Measurements from ENCODE around the gene NFATC2. TPM values are rescaled to one million over a fixed set of nuclear protein-coding genes. Genes with fewer than 3 reads are reported as not detected.

NFATC2 gene
- total RNA-seq, 4 donors from 2014 or later: 5.3 to 22.5 (median 11.5) TPM

DNA sequence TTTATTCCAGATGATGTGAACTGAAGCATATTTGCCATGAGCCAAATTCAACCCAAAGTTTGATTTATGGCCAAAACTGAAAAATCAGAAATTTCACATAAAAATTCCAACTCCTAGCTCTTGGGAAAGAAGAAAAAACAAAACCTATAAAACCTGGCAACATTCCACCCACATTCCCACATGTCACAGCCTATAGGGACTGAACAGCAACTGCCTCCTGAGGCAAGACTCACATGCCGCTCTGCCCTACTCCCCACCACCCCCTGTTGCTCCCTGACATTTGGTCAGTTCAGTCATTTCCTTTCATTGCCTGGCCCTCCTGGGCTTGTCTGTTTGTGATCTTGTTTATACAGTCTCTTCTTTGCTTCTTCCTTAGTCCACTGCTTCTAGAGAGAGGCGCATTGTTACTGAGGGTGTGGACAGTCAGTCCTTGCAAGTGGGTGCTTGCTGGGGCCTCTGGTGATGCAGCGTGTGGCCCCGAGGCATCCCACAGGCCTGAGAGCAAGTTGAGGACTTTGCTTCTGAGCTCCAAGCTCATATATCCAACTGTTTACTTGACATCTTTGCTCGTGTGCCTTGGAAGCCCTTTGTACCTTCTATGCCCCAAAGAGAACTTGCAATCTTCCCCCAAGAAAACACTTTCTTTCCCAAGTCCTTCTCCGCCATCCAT is 31.4 kb downstream of the NFATC2 start:
- TF ChIP-seq, protein P1, sequence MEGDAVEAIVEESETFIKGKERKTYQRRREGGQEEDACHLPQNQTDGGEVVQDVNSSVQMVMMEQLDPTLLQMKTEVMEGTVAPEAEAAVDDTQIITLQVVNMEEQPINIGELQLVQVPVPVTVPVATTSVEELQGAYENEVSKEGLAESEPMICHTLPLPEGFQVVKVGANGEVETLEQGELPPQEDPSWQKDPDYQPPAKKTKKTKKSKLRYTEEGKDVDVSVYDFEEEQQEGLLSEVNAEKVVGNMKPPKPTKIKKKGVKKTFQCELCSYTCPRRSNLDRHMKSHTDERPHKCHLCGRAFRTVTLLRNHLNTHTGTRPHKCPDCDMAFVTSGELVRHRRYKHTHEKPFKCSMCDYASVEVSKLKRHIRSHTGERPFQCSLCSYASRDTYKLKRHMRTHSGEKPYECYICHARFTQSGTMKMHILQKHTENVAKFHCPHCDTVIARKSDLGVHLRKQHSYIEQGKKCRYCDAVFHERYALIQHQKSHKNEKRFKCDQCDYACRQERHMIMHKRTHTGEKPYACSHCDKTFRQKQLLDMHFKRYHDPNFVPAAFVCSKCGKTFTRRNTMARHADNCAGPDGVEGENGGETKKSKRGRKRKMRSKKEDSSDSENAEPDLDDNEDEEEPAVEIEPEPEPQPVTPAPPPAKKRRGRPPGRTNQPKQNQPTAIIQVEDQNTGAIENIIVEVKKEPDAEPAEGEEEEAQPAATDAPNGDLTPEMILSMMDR (IDR thresholded peaks at IDR 0.05): no peak
- TF ChIP-seq EP300 (IDR thresholded peaks at IDR 0.05; ENCODE audit: low read depth) (no peak), POLR2AphosphoS5 (IDR thresholded peaks at IDR 0.05) (no peak), POLR2A (IDR thresholded peaks at IDR 0.05) (no peak)
- Histone ChIP-seq H3K27me3 (no peaks in the 10 kb centered on the region), H3K4me1 (no peaks in the 10 kb centered on the region), H3K9me3 (no peaks in the 10 kb centered on the region), H3K4me3 (no peak overlapping the region), H3K36me3 (no peaks in the 10 kb centered on the region), H3K27ac (no peak overlapping the region)
- WGBS, 2 donors (ENCODE audit: low coverage in 1 of 2): 88 to 100% methylated on average over 2 to 6 of the region's 6 CpGs
- intact Hi-C loops (cut with DNase I; ENCODE audit: low total_unique reads) (no loop called here), in situ Hi-C loops (cut with MboI; ENCODE audit: low pct_ligation_motif_present in 1 of 4, low pct_unique_long_range_greater_than_20kb in 1 of 4, low sequenced_read_pairs in 3 of 4) (no loop called here)
- no peak for DNase-seq

DNA sequence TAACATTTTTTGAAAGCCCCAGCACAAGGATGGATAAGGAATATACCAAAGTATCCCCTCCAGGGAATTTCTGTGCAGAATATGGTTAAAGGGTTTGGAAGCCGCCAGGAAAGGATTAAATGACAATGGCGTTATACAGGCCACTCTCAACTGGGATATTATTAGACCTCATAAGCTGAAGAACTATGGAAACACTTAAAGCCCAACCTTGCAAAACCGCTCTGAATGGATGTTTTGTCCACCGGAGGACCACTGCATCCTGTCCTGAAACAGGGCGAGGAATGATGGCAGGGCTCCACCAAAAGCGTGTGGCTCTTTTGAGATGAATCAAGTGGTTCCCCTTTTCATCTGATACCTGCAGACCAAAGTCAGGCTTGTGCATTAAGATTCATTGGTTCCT is 32.4 kb downstream of the NFATC2 start:
- TF ChIP-seq POLR2A (IDR thresholded peaks at IDR 0.05): no peak
- no peak for TF ChIP-seq POLR2AphosphoS5 (IDR thresholded peaks at IDR 0.05)
- no peak for TF ChIP-seq EP300 (IDR thresholded peaks at IDR 0.05; ENCODE audit: low read depth)
- TF ChIP-seq, protein P1 (IDR thresholded peaks at IDR 0.05): no peak
- Histone ChIP-seq H3K27me3 (no peaks in the 10 kb centered on the region), H3K4me3 (no peak overlapping the region), H3K4me1 (no peaks in the 10 kb centered on the region), H3K9me3 (no peaks in the 10 kb centered on the region), H3K27ac (no peak overlapping the region), H3K36me3 (no peaks in the 10 kb centered on the region)
- no peak for DNase-seq
- WGBS, 2 donors (ENCODE audit: low coverage in 1 of 2): 92 to 100% methylated on average over 2 to 6 of the region's 6 CpGs
- intact Hi-C loops (cut with DNase I; ENCODE audit: low total_unique reads) (no loop called here), in situ Hi-C loops (cut with MboI; ENCODE audit: low pct_ligation_motif_present in 1 of 4, low pct_unique_long_range_greater_than_20kb in 1 of 4, low sequenced_read_pairs in 3 of 4) (no loop called here)

DNA sequence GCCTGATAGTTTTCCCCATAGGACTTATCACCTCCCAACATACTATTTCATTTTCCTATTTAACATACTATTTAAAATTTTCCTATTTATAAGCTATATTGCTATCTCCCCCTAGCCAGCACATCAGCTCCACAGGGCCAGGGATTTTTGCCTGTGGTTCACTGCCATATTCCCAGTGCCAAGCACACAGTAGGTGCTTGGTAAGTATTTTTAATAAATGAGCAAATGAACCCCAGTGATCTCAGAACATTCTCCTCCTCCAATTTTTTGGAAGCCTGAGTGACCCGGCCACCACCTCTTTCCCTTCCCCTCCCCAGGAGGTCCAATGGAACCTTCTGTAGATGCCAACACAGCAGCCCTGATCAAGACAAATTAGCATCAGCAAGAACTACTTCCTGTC is 33.3 kb downstream of the NFATC2 start:
- intact Hi-C loops (cut with DNase I; ENCODE audit: low total_unique reads): loop anchor here (5.0 kb wide), 1 partner anchor 1853 kb away; no protein-coding TSS in a partner anchor
- no peak for DNase-seq
- no peak overlapping the region for H3K4me3 ChIP-seq
- whole genome bisulfite sequencing, 2 donors (ENCODE audit: low coverage in 1 of 2): 95% methylated on average over 1 of the region's 1 CpG; no CpG with 5 or more reads in 1 of the 2 donors
- H3K36me3 ChIP-seq: no peaks in the 10 kb centered on the region
- no peak overlapping the region for H3K27ac ChIP-seq
- no peaks in the 10 kb centered on the region for H3K9me3 ChIP-seq
- in situ Hi-C loops (cut with MboI; ENCODE audit: low pct_ligation_motif_present in 1 of 4, low pct_unique_long_range_greater_than_20kb in 1 of 4, low sequenced_read_pairs in 3 of 4): no loop called here
- TF ChIP-seq, protein P1 (IDR thresholded peaks at IDR 0.05): no peak
- TF ChIP-seq POLR2AphosphoS5 (IDR thresholded peaks at IDR 0.05) (no peak), EP300 (IDR thresholded peaks at IDR 0.05; ENCODE audit: low read depth) (no peak), POLR2A (IDR thresholded peaks at IDR 0.05) (no peak)
- no peaks in the 10 kb centered on the region for H3K4me1 ChIP-seq
- H3K27me3 ChIP-seq: no peaks in the 10 kb centered on the region

DNA sequence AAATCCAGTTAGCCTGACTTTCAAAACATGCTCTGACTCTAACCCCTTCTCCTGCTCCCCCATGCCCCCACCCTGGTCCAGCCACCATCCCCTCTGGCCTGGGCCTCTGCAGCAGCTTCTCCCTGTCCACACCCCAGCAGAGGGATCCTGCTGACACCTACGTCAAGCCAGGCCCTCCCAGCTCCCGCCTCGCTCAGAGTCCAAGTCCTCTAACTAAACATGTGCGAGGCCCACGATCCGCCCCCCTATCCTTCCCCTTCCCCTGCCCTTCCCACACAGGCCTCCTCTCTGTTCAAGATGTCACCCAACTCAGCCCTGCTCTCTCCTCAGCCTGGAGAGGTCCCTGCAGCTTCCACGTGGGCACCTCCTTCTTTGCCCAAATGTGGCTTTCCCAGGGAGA is 33.7 kb downstream of the NFATC2 start:
- TF ChIP-seq POLR2AphosphoS5 (IDR thresholded peaks at IDR 0.05) (no peak), EP300 (IDR thresholded peaks at IDR 0.05; ENCODE audit: low read depth) (no peak), POLR2A (IDR thresholded peaks at IDR 0.05) (no peak)
- TF ChIP-seq, protein P1 (IDR thresholded peaks at IDR 0.05): no peak
- in situ Hi-C loops (cut with MboI; ENCODE audit: low pct_ligation_motif_present in 1 of 4, low pct_unique_long_range_greater_than_20kb in 1 of 4, low sequenced_read_pairs in 3 of 4): no loop called here
- Histone ChIP-seq H3K36me3 (no peaks in the 10 kb centered on the region), H3K4me1 (no peaks in the 10 kb centered on the region), H3K27ac (no peak overlapping the region), H3K27me3 (no peaks in the 10 kb centered on the region), H3K4me3 (no peak overlapping the region), H3K9me3 (no peaks in the 10 kb centered on the region)
- WGBS, 2 donors (ENCODE audit: low coverage in 1 of 2): 92% methylated on average over 7 of the region's 7 CpGs
- intact Hi-C loops (cut with DNase I; ENCODE audit: low total_unique reads): loop anchor here (5.0 kb wide), 1 partner anchor 1854 kb away; no protein-coding TSS in a partner anchor
- DNase-seq: no peak
